ENCODE measurements around the gene CNTNAP5. TPM values are rescaled to one million over a fixed set of nuclear protein-coding genes. Genes with fewer than 3 reads are reported as not detected.

The CNTNAP5 gene
- total RNA-seq, 1 donor from 2014 or later, result not detected

DNA sequence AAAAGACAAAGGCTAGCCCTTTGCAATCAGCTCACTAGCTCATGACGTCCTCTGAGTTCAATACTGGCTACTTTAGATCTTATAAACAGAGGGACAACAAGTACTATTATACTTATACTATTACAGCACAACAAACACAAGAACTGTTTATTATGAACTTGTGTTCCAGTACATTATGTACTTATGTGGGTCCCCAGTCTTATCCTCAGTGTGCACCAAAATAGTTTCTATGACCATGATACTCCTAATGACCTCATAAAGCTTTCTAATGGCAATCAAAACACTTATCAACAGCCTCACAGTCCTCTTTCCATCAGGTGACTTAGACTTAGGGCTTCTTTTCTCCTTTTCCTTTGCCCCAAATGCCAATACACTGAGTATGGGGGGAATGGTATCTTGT is 614.4 kb downstream of the CNTNAP5 start:
- DNase-seq, result no peak

DNA sequence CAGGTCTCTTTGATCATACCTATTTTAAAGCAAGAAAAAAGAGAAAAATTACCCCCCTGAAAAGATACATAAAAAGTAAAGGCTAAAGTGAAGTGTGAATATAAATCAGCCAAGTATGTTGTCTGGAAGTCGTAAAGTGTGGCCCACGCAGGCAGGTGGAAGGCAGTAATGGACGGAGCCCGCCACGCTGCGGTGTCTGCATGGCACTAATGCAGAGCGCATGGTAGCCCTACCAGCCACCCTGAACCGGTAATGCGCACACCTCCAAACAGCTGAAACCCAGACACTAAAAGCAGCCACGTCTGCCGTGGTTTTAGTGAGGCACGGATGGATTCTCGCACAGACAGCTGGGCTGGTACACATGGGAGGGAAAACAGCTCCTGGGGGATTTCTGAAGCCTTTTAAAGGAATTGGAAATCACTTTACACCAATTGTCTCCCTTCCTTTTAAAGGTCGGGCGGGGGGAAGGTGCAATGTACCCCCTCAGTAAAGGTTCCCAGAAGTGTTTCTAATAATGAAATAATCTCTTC is 615.2 kb downstream of the CNTNAP5 start:
- DNase-seq, result no peak

GRCh38 chr2:124646166-124646815 is 621.2 kb downstream of the CNTNAP5 start:
- no peak for DNase-seq

DNA sequence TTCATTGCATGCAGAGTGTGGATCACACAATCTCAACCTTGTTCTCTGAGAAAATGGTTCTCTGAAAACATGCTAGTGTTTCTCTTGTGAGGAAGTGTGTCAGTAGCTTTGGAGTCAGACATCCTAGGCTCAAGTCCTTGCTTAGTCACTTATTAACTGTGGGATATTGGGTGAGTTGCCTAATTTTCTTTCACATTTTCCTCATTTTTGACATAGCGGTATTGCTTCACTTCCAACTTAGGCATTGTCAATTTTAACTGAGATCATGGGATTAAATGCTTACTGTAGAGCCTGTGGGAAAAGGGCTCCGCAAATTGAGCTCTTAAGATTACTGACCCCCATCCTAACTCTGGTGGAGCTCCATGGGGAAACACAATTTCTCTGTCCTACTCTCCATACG is 622.2 kb downstream of the CNTNAP5 start:
- no peak for DNase-seq

- no peak for DNase-seq
Measured at GRCh38 chr2:124647663-124648062, 622.6 kb downstream of the CNTNAP5 start.

GRCh38 chr2:124649001-124649400 is 623.9 kb downstream of the CNTNAP5 start:
- DNase-seq, result no peak

DNA sequence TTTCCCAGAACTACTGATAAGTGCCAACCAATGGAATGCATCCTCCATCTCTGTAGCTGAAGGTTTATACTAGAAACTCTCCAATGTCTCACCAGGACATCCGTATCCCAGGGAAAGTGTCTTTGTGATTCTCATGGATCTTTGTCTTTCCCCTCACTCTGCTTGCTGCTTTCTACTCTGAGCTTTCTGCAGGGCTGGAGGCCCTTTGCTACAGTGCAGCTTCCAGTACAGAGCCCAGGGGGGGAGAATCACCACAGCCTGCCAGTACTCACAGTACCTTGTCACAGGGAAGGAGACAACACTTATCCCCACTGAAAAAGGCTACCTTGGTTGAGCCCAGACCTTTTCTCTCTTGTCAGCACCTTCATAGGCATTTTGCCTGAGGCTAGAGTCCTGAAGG is 627.0 kb downstream of the CNTNAP5 start:
- no peak for DNase-seq

GRCh38 chr2:124658373-124658772 is 633.3 kb downstream of the CNTNAP5 start:
- no peak for DNase-seq

- no peak for DNase-seq
Measured at GRCh38 chr2:124661558-124661957, 636.5 kb downstream of the CNTNAP5 start.

DNA sequence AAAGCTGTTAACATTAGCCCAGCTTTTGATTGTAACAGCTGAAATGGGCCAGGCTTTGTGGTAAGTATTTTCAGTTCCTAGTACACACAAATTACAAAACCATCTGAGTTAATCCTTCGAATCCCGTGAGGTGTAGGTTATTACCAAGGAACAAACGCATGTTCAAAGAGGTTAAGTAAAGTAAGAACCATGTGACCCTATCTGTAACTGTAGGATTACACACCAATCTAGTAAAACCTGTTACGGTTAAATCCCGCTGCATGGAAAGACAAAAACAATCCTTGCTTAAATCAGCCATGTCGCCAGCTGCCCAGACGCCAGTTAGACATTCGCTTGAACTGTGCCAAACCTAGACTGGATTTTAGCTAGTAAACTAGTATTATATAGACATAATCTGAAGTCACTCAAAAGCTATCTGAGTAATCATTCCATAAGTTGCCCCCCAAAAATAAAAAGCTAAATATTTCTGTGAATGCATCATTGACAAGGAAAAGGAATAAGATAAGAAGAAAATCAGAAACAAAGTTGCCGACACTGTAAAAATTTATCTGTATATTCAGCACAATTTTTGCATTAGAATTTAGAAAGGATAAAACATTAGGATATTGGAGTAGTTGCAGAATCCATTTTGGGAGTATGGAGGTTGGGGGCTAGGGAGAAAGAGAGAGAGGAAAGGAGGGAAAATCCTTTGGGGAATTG is 638.0 kb downstream of the CNTNAP5 start:
- no peak for DNase-seq

GRCh38 chr2:124663645-124663997 is 638.5 kb downstream of the CNTNAP5 start:
- DNase-seq, result no peak

GRCh38 chr2:124664363-124664762 is 639.3 kb downstream of the CNTNAP5 start:
- DNase-seq, result no peak

DNA sequence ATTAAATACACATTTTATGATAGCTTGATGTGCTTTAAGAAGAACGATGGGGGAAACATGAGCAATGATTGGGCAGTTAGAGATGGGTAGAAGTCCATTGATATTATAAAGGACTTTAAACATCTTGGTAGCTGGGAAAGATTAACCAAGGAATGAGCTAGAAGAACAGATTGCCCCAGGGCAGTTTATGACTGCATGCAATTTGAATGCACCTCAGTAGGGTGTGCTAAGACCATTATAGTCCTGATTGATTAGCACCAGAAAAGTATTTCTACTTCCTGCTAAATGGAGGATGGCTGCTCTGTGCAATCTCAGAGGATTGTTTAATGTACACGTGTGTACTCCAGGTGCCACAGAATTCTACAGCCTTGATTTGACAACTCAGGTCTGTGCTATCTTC is 641.9 kb downstream of the CNTNAP5 start:
- DNase-seq, result no peak

- no peak for DNase-seq
Measured at GRCh38 chr2:124668161-124668560, 643.1 kb downstream of the CNTNAP5 start.

DNA sequence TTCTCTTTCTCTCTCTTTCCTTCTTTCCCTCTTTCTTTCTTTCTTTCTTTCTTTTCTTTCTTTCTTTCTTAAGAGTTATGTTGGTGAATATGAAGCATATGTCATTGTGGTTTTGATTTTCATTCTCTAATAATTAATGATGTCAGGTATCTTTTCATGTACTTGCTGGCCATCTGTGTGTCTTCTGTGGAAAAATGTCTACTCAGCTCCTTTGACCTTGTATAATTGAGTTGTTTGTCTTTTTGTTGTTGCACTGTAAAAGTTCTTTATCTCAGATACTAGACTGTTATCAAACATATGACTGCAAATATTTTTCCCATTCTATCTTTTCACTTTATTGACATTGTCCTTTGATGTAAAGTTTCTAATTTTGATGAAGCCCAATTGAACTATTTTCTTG is 645.1 kb downstream of the CNTNAP5 start:
- DNase-seq, result no peak

DNA sequence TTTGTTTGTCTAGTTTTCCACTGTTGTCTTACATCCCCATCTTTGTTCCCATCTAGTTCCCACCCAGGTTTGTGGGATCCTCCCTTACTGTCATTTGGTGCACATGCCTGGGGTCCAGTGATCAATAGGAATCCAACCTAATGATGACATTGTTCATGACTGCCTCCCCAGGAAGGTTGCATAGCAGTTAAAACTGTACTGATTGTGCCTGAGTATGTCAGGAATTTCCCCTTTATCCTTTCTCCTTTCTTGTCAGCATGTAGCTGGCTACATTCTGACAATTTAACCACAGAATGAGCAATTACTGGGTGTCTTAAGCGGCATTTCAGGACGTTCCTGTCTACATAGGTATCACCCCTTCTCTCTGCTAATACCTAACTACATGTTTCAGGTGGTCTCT is 653.0 kb downstream of the CNTNAP5 start:
- no peak for DNase-seq

GRCh38 chr2:124683536-124684428 is 658.7 kb downstream of the CNTNAP5 start:
- DNase-seq, result no peak

DNA sequence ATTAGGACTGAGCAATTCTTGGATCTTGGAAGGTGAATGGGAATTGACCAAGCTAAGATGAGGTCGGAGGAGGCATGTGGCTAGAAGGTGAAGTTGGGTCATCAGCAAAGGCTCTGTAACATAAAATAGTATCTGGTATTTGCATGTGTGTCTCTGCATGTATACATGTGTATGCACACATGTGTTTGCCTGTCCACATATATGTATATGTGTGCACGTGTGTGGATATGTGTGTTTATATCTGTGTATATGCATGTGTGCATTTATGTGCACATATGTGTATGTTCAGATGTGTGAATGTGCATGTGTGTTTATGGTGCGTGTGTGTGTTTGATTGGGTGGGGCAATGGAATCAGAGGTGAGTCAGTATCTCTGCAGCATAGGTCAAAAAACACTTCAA is 664.3 kb downstream of the CNTNAP5 start:
- no peak for DNase-seq

GRCh38 chr2:124692216-124692615 is 667.1 kb downstream of the CNTNAP5 start:
- no peak for DNase-seq

- no peak for DNase-seq
Measured at GRCh38 chr2:124692707-124693106, 667.6 kb downstream of the CNTNAP5 start.

DNA sequence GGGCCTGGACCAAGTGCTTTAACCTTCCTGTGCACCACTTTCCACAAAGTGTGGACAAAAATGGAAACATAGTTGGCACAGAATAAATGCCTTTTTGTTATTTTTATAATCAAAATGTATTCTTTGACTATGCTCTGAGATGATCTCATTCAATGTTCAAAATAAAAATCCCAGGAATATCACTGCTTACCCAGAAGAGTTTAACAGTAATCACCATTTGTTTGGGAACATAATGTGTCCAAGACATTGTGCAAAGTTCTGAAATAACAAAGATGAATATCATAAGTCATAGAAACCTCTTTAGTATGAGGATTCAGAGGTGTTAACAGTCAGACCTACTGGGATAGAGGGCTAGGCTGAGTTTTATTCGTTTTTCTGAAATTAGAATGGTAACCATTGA is 668.1 kb downstream of the CNTNAP5 start:
- DNase-seq, result no peak

GRCh38 chr2:124698979-124699565 is 674.0 kb downstream of the CNTNAP5 start:
- DNase-seq, result no peak

- no peak for DNase-seq
Measured at GRCh38 chr2:124702777-124703176, 677.7 kb downstream of the CNTNAP5 start.
